Suppressor macrophage treated with lipopolysaccharide for 1 hour (primary cell): ENCODE data around the gene TRIM64C.
"Not testable (repeated sequence)": the region's sequence is repeated elsewhere in the genome, so short reads cannot be mapped to it uniquely, and the experiment has no call there.

ENCODE experiments used
- DNase-seq, 3 donors: peaks; one replicate each; pipeline ENCODE4 v3.0.0-alpha.2; 2020 to 2022

The TRIM64C gene

DNA sequence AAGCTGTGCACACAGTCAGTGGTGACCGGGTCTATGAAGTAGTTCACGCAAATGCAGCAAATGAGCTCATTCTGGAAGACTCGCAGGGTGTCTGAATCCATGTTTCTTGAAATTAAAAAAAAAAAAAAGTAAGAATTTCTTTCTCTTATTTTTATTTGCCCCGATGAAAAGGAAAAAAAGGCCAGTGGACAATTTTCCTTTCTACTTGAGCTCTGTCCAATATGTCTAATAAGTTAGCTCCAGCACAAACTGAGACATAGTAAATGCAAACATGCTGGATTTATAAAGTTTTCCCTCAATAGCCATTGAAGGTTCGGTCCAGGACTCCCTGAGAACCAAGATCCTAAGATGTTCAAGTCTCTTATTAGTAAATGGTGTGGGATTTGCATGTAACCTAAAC is at the start of gene TRIM64C:
Gene TRIM64C (minus strand): TSS at position 101 of the 400 bp plus-strand sequence. CDS start 0 bp downstream, at position 101.
- not testable (repeated sequence) for DNase-seq

DNA sequence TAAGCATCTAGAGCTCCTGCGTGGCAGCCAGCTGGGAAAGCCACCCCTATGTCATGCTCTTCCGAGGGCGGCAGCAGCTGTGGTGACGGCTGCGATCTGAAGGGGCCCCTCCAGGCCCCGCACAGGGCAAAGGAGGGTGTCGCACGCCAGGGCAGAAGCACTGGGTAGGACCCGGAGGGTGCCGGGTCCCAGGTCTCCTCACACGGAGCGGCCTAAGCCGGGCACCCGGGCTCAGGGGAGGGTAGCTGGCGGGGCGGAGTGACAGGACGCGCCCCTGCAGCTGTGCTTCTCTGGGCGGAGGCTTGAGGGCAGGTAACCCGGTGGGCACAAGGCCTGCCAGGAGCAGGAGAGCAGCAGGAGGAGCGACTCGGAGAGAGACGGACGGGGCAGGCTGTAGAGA is 43.4 kb upstream of the TRIM64C start:
- DNase-seq: not testable (repeated sequence)

DNA sequence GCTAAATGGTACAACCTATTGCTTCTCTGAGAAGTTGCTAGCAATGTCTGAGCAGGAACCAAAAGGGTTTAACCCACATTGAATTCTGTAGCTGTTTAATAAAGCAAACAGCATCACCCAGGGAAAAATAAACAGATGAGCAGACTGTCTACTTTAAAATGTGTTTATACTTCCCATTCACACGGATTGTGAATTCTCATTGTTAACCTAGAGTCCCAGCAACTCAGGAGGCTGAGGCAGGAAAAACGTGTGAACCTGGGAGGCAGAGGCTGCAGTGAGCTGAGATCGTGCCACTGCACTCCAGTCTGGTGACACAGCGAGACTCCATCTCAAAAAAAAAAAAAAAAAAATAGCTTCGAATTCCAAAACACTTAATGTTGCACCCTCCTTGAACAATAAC is 11.0 kb upstream of the TRIM64C start:
- not testable (repeated sequence) for DNase-seq

GRCh38 chr11:49049821-49050220 is 9.1 kb downstream of the TRIM64C start:
- not testable (repeated sequence) for DNase-seq

DNA sequence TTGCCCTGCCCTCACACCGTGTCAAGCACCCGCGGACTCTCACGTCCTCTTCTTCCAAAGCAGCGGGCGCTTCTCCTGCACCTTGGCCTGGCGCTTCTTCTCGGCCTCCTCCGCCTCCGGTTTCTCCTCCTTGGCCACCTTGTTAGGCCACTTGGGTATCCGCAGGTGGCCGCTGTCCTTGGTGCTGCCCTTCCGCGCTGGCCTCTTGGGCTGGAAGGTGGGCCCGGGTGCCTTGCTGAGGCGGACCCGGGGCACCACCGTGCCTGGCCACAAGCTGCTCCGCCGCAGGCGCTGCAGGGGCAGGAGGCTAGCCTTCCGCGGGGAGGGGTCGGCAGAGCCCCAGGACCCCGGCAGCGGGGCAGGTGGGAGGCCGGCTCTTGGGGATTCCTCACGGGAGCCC is 10.7 kb downstream of the TRIM64C start:
- not testable (repeated sequence) for DNase-seq

- DNase-seq: not testable (repeated sequence)
These were observed 30.4 kb downstream of the TRIM64C start, which contains the start of gene TRIM49B for GRCh38 chr11:49028523-49028922. Gene TRIM49B (plus strand): TSS chr11:49028823. CDS start chr11:49031600, 2,777 bp downstream.
